ENCODE measurements around the gene RIC8A.
"Not testable (repeated sequence)": the region's sequence is repeated elsewhere in the genome, so short reads cannot be mapped to it uniquely, and the experiment has no call there.

RIC8A gene

DNA sequence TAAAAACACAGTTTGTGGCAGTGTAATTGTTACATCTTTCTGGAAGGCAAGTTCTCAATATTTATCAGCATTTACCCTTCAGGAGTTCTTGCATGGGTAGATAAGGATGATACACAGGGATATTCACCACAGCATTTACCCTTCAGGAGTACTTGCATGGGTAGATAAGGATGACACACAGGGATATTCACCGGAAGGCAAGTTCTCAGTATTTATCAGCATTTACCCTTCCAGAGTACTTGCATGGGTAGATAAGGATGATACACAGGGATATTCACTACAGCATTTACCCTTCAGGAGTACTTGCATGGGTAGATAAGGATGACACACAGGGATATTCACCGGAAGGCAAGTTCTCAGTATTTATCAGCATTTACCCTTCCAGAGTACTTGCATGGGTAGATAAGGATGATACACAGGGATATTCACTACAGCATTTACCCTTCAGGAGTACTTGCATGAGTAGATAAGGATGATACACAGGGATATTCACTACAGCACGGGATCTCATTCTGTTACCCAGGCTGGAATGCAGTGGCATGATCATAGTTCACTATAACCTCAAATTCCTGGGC lies 13.2 kb downstream of the RIC8A start:
- not testable (repeated sequence) for DNase-seq

DNA sequence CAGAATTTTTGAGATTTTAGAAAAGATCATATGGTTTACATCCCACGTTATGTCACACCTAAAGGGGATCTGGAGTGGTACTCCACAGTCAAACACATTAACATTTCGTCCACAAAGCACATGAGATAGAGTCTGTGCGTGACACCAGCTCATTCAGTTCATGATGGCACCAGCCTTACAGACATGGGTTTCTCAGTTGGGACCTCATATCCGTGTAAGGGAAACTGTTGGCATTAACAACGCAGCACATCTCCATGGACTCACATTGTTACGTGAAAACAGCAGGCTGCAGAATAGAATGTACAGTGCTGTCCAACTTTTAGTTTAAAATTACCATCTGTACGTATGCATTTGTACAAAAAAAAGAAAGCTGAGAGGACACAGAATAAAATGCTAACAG lies 14.0 kb downstream of the RIC8A start:
- no peak for DNase-seq

DNA sequence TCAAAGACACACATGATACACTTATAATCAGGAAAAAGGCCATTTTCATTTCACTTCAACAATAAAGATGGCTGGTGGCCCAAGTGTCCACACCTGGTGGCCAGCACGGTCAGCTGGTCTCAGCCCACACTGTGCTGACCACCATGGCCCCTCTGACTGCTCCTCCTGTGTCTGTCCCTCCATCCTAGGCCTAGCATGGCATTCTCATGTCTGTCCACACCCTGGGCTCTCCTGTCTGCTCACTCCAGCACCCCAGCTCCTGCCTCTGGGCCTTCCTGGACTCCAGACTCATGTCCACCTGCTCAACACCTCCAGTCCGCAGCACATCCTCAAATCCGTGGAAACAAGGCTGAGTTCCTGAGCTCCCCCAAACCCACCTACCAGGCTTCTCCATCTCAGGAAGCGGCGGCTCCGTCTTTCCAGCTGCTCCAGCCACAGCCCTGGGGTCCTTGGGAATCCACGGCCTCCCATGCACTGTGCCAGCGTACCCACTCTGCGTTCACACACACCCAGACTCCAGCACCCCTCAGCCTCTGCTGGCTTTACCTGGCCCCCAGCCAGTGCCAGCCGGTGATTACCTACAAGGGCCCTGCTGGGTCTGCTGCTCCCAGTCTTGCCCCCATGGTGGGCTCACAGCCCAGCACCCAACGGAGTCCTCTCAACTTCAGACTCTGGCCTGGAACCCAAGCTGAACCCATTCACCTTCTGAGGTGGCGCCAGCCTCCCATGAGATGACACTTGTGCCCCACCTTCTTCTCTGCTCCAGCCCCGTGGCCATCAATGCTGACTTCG lies 14.7 kb downstream of the RIC8A start:
- no peak for DNase-seq

GRCh38 chr11:223026-223789 lies 15.7 kb downstream of the RIC8A start:
- DNase-seq, result no peak

DNA sequence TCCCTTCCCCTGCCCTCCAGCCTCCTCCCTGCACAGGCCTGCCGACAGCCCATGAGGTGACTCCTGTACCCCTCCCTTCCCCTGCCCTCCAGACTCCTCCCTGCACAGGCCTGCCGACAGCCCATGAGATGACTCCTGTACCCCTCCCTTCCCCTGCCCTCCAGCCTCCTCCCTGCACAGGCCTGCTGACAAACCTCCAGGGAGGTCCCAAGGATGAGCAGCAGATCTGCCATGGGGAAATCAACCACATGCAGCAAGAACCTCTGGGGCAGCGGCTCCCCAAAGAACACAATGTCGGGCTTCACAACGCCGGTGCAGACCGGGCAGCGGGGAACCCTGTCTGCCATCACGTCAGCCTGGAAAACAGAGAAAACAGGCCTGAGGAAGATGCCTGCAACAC lies 16.4 kb downstream of the RIC8A start:
- DNase-seq, result no peak

- DNase-seq, result no peak
Measured at GRCh38 chr11:224424-224823, 16.9 kb downstream of the RIC8A start.

GRCh38 chr11:225734-226453 lies 18.4 kb downstream of the RIC8A start:
- no peak for DNase-seq

- DNase-seq, result no peak
Measured at GRCh38 chr11:227824-228379, 20.4 kb downstream of the RIC8A start.

DNA sequence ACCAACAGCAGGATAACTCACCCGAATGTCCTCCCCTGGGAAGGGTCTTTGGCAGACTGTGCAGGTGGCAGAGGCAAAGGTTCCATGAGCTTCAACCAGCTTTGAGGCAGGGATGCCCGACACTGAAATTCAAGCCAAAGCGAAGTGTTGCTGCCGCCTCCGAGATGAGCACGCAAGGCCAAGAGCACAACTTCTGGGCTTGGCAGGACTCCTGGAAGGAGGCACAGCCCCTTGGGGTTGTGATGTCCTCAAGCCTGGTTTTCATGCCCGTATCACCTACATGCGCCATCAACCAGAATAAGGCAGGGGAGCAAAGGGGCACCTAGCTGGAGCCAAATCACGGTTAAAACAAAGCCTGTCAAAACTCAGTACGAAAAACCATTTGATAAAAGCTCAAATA lies 22.9 kb downstream of the RIC8A start:
- DNase-seq, result no peak

DNA sequence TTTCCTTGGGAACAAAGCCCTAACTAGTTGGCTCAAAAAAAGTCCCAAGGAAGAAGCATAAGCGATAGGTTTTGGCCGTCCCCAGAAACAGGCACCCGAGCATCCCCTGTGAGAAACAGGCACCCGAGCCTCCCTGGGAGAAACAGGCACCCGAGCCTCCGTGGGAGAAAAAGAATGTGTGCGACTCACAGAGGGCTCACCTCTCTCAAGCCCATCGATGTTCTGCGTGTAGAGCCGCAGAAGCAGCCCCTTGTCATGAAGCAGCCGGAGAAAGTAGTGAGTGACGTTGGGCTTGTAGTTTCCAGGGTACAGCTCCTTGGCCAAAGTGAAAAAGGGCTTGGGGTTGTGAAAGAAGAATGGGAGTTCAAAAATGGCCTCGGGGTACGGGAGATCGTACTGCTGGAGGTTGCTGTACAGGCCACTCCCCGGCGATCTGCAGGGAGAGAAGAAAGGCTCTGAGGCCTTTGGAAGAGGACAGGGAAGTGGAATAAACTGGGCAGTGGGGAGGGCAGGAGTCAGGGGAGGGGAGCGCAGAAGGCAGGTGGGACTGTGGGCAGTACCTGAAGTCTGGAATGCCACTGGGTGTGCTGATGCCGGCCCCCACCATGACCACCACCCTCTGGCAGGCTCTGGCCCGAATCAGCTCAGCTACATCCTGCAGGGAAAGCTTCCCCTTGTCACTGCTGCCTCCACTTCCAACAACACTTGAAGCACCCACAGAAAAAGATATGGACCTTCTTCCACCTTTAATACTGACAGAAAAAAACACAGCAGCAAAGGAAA lies 25.5 kb downstream of the RIC8A start:
- no peak for DNase-seq

- no peak for DNase-seq
Measured at GRCh38 chr11:235180-235579, 27.7 kb downstream of the RIC8A start.

DNA sequence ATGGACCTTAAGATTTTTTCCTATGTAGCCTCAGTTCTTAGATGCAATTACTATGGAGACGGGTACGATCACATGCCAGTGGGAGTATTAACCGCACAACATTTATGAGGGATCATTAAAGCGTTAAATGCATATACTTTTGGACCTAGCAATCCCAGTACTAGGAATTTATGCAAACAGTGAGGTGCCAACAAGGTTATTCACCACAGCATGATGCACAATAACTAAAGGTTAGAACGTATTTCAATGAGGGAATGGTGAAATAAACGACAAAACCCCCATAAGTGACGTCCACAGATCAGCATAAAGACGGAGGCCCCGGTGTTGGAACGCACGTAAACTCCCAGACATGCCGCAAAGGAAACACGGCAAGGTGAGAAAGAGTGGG lies 28.1 kb downstream of the RIC8A start:
- DNase-seq, result no peak

GRCh38 chr11:235997-236773 lies 28.7 kb downstream of the RIC8A start, which contains the start of gene SIRT3:
Gene SIRT3 (minus strand): TSS chr11:236342. CDS start chr11:236328, 14 bp downstream.
- DNase-seq, result peak; percentile 91

DNA sequence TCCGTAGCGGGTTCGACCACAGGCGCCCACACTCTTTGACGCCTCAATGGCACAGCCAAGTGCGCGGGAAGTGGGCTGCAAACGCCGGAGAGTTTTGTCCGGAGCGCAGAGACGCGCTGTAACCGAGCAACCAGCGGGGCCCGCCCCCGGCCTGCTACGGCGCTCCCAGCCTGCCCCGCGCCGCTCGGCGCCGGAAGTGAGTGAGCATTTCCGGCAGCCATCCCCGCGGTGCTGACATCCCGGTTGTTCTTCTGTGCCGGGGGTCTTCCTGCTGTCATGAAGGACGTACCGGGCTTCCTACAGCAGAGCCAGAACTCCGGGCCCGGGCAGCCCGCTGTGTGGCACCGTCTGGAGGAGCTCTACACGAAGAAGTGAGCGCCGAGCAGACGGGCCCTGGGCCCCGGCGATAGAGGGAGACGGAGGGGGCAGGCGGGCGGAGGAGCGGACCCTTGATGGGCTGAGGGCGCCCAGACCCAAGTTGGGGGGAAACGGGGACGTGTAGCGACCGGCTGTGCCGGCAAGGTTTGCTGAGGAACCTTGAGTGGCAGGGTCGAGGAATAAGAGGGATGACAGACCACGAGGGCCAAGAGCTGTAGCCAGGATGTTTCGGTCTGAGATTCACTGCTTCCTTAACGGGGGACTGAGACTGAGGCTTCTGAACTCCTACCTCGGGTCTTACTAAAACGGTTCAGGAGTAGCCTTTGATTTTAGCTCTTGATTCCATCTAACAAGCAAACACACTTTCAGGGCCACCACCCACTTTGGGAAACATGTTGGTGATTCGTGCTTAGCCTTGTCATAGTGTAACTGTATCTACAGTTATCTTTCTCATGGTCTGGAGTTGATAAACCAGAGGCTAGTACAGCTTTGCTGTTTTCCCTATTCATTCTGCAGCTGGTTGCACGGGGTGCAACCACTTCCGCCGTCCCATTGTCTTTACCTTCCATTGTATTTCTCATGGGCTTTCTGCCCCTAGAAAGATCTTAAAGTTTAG lies 29.6 kb downstream of the RIC8A start, which contains the start of gene PSMD13:
Gene PSMD13, plus strand, starts transcription at position 203 of the 994 bp plus-strand sequence. Its CDS starts 74 bp downstream, at position 277.
- peak; percentile 90 for DNase-seq

DNA sequence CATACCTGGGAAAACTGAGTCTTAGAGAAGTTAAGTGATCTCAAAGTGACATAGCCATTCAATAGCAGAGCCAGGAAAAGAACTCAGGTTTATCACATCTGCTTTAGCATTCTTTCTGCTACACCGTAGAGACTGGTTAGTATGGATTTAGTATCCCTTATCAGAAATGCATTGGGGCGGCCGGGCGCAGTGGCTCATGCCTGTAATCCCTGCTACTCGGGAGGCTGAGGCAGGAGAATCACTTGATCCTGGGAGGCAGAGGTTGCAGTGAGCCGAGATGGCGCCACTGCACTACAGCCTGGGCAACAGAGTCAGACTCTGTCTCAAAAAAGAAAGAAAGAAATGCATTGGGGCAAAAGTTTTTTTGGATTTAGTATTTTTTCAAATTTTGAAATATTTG lies 30.8 kb downstream of the RIC8A start:
- not testable (repeated sequence) for DNase-seq

GRCh38 chr11:240315-240714 lies 32.8 kb downstream of the RIC8A start:
- no peak for DNase-seq

DNA sequence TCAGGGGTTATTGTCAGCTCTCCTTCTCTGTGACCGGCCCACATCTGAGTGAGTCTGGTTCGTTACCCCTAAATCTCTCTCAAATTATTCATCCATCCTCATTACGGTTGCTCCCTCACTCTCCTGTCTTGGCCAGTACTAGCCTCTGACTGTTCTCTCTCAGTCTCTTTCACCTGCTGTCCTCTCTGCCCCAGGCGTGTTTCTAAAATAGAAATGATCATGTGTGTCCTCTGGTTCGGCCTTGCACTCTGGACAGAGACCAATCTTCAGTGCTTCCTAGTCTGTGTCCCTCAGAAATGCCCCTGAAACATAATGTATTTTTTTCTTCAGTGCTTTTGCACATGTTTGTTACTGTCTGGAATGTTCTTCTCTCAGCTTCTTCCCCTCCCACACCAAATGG lies 34.1 kb downstream of the RIC8A start:
- DNase-seq, result no peak

DNA sequence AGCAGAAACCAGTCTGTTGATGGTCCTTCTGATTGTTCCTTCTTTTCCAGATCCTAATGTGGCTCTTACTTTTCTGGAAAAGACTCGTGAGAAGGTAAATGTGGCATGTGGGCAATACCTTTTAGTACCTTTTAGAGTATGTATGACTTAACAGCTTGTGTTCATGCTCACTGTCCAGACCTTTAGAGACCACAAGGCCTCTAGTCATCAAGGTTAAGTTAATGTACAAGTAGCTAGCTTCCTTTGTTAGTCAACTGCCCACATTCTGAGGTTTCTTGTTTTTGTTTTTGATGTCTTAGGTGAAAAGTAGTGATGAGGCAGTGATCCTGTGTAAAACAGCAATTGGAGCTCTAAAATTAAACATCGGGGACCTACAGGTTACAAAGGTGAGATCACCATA lies 36.9 kb downstream of the RIC8A start:
- no peak for DNase-seq

DNA sequence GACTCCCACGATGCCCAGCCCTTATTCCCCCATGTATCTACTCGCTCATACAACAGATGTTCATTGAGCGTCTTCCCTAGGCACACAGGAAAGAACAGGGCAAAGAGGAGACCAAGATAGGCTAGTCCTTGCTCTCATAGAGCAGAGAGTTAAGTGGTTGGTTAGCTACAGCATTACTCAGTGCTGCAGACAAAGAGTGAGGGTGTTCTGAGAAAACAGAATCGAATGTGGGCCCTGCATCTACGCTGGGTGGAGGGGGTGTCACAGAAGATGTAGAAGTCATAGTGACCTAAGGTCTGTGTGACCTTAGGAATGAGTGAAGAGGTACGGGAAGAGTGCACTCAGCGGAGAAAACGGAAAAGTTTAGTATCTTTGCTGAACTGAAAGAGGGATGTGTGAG lies 41.6 kb downstream of the RIC8A start:
- no peak for DNase-seq

GRCh38 chr11:250274-250673 lies 42.8 kb downstream of the RIC8A start:
- DNase-seq, result no peak

Measured in NCI-H345 (cell line).